HG03039 (cell line): ENCODE measurements around the gene BDNF.

Source experiments
- ATAC-seq: cut with Tn5 transposase; IDR thresholded peaks from one replicate; pipeline ENCODE4 v1.9.1; 2021; ENCODE audit warnings: mild to moderate bottlenecking, moderate library complexity; ENCODE audit not compliant: unreplicated experiment

BDNF gene

GRCh38 chr11:27707676-27708075 is 7.4 kb upstream of the BDNF start:
- no peak for ATAC-seq

DNA sequence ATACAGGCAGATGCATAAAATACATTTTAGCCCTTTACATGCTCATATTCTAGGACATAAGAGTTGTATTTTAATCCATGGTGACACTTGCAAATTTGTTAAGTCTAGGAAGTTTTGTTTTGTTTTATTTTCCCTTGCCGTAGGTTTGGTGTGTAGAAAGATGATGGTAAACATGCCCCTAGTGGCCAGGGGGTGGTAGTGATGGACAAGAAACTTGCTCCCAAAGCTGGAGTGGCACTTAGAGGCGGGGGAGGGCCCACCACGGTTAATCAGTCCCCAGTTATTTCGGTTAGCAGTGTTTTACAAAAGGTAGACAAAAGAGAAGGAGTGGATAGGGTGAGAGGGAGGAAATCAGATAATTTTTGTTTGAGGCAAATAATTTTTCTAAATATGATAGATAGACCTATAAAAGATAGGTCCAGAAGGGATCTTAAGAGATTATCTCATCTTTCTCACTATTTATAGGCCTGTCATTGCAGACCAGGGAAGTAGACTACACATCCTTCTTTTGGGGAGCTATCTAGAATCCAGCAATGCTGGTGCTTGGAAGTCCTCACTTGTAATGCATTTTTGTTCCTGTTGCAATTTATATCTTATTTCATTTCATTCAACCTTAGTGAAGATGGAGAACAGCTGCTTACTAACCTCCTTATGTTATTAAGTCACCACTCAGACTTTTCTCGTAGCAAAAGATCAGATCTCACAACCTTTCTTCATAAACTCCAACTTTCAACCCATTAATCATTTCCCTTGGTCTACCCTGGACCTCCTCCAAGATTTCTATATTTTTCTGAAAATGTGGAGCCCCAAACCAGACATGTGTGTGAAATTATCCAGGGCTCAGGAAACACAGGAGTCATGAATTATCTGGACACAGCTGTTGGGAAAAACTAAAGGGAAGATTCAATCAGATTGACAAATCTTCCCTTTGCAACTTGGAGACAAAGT is 5.9 kb upstream of the BDNF start:
- ATAC-seq = peak; percentile 66

- ATAC-seq = no peak
Measured at GRCh38 chr11:27703481-27703880, 3.2 kb upstream of the BDNF start.

DNA sequence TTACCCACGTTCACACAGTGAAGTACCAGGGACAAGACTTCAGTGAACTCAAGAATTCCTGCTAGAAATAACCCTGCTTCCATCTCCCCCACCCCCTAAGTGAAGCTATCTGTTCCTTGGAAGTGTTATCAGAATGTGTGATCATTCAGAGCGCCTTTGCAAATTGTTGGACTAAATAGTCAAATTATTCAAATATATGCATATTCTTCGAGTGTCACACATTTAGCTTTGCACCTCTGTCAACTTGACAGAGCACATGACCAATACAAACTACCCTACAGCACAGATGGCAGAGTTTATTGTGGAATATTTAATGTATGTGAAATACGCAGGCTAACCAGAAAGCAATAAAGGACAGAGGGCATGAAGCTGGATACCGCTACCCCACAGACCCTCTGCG is 2.6 kb upstream of the BDNF start:
- ATAC-seq = no peak

DNA sequence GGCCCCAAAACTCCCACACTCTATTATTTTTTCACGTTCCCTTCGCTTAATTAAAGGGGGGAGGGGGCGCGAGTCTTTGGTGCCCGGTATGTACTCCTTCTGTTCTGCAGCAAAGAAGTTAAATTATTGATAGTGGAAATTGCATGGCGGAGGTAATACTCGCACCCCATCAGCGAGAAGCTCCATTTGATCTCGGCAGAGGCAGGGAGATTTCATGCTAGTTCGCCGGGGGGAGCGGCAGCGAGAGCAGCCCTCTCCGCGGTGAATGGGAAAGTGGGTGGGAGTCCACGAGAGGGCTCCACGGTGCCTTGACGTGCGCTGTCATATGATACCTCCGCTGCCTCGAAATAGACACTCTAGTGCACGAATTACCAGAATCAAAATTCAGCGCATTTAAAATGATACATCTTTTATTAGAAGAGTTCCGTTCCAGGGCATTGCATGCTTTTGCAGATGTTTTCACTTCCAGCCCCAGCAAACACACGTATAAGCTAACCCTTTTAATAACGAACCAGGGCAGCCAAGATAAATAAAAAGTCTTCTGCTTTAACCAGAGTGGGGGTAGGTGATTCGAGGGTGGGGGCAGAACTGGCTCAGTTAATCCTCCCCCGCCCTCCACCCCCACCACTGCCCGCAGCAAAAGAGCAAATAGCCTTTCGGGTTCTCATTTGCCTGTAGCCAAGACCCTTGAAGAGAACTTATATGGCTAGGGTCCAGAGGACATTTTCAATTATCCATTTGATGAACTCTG is 1.3 kb upstream of the BDNF start:
- ATAC-seq = no peak

GRCh38 chr11:27699926-27700350 is 317 bp downstream of the BDNF start:
- ATAC-seq = no peak

- no peak for ATAC-seq
Measured at GRCh38 chr11:27699242-27699925, 871 bp downstream of the BDNF start.

DNA sequence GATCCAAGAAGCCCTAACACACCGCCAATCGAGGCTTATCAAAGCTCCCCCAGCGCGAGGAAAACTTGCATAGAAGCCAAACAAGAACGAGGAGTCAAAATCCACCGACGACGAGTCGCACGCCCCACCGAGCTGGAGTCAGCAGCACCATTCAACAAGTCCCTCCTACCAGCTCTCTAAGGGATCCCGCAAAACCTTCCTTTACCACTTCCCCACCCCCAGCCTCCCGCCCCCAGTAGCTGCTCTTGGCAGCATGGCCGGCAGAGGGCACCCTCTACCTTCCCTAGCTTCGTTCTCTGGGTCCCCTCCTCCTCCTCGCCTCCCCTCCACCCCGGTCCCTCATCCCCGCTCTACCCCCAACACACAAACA is 1.4 kb downstream of the BDNF start:
- ATAC-seq = peak; percentile 71

DNA sequence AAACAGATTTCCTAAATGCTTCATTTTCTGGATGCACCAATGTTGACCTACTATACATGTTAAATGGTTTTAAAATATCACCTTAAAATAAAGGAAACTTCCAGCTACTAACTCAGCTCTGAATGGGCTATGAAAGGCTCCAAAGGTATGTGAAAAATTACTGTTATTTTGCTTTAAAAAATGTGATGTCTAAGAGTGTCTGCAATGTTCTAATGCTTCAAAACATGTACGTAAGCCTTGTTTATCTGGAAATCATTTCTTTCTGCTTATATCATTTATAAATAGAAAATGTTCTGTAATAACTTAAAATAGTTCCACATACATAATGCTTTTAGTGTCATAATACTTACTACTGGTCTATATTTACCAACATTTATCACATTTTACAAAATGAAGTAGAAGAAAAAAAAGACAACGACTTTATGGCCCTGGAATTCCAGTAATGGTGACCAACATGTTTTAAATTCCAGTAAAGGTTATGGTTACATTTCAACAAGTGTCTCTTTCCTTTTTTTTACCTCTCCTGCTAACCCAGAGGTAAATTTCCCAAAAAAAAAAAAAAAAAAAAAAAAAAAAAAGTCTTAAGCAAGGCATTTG is 2.5 kb downstream of the BDNF start:
- ATAC-seq = no peak

DNA sequence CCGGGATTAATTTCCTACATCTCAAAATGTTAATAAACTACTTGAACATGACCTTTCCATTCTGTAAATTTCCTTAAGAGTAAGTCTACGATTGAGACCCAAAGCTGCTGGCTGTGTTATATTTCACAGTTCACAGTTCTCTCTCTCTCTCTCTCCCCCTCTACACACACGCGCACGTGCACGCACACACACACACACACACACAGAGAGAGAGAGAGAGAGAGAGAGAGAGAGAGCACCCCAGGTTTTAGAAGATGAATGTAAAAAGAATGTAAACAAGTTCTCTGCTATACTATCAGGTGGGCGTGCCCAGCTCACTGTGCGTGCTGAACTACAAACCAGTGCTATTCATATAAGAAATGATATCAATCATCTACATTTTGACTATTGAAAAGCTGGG is 3.3 kb downstream of the BDNF start:
- no peak for ATAC-seq

- no peak for ATAC-seq
Measured at GRCh38 chr11:27696115-27696514, 4.1 kb downstream of the BDNF start.

- no peak for ATAC-seq
Measured at GRCh38 chr11:27694992-27695391, 5.3 kb downstream of the BDNF start.

DNA sequence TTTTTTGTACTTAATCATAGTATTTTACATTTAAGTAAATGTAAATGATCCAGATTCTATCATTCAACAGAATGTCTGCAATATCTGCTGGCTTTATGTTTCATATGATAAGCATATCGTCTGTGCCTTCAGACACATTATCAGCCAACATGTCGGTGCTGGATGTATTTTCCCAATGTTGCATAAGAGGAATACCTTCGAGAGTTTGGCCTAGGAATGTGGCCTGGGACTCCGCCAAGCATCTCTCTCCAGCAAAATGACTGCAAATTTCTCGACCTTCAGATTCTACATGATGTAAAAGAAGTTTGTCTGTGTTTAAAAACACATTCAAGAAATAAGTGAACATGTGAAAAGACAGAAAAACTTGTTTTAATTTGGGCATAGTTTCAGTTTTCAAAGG is 6.9 kb downstream of the BDNF start:
- ATAC-seq = no peak

DNA sequence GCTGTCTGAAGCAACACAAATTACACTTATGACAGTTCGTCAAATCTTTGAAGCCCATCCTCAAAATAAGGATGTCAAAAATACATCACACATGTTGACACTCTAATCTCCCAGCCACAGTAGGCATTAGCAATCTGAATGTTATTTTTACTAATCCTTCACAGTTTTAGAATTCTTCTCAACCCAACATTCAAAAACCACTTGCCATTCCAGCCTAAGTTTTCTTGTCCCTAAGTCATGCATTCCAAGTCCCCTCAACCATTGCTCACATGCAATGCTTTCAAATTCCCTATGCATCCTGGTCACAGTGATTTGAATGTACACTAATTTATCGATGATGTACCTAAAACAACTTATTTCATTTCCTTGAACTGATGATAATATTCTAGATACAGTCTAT is 7.5 kb downstream of the BDNF start:
- ATAC-seq = no peak

DNA sequence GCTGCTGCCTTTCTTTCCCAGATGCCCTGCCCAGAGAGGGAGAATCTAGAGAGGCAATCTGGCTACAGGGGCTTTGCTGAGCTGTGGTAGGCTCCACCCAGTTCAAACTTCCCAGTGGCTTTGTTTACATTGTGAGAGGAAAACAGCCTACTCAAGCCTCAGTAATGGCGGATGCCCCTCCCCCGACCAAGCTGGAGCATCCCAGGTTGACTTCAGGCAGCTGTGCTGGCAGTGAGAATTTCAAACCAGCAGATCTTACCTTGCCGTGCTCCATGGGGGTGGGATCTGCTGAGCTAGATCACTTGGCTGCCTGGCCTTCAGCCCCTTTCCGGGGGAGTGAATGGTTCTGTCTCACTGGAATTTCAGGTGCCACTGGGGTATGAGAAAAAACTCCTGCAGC is 12.2 kb downstream of the BDNF start:
- no peak for ATAC-seq

DNA sequence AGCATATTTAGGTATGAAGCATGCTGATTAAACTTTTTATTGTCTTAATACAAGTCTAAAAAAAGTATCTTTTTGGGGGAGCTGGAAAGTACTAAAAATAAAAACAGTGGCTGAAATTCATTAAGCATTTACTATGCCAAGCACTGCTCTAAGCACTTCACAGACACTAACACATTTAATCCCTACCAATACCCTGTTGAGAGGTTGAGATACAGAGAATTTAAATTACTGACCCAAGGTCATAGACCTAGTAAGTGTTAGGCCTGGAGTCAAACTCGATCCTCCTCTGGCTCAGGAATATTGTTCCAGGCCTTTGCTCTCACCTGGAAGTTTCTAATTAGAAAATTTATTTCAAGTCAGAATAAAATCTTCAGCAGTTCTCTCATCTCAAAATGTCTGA is 18.6 kb downstream of the BDNF start:
- no peak for ATAC-seq

GRCh38 chr11:27679136-27680015 is 20.9 kb downstream of the BDNF start:
- no peak for ATAC-seq

DNA sequence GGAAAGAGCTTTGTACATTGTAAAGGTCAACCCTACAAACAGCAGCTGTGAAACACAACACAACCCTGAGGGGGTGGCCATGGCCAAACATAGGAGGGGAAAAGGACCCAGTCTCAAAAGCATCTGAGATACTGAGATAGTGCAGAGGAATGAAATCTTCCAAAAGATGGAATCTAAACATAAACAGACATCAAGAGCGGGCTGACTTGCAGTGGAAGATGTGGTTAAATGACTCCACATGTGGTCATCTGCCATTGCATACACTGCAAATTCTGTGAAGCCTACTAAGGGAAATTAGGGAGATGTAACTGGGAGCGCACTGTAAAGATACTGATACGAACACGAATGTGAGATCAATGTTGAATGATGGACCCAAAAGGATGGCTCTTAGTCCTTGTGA is 22.0 kb downstream of the BDNF start:
- no peak for ATAC-seq

DNA sequence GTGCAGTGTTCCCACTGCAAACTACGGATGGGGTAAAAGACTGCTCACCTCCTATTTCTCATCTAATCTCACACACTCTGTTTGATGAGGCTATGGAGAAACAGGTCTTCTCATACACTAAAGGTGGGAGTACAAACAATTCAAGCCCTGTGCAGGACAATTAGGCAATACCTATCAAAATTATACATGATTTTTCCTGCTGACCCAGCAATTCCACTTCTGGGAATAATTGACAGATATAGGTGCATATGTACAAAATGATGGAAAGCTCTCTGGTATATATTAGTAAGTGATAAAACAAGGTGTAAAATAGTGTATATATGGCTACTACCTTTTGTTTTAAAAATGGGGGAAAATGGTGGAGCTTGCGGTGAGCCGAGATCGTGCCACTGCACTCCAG is 23.1 kb downstream of the BDNF start:
- no peak for ATAC-seq

DNA sequence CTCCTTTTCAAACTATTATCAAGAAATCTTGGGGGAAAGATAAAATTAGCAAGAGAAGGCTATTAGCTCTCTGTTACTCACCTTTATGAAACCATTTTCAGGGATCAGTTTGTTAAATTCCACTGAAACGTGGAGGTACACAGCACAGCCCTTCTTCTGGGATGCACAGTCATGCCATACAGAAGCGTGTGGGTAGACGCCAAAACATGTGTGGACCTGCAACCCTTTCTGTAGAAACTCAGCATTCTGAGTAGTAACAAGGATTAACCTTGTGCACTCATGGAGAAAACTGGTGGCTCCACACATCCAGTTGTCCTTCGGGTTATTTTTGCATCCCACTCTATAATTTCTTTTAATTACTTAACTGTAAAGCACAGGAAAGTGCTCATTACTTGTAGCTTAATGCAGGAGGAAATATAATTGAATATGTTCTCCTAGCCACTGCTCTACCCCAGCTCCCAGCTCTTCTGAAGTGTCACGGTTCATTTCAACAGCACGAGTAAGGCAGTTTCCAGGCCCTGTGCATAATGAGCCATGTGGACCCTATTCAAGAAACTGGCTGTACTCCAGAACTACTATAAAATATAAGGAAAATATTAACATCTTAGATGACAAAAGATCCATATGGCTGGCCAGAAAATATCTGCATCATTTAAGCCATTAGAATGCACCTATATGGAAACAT is 26.1 kb downstream of the BDNF start:
- ATAC-seq = no peak
